DMS53 (cell line): Measurements from ENCODE around the gene PMEPA1.
A peak's percentile ranks its signal among the peaks of the same experiment; 100 is the strongest.

ENCODE experiments used
- DNase-seq: peaks from one replicate; lab custom pipeline; 2025; lab: John Stamatoyannopoulos, UW

PMEPA1 gene, protein sequence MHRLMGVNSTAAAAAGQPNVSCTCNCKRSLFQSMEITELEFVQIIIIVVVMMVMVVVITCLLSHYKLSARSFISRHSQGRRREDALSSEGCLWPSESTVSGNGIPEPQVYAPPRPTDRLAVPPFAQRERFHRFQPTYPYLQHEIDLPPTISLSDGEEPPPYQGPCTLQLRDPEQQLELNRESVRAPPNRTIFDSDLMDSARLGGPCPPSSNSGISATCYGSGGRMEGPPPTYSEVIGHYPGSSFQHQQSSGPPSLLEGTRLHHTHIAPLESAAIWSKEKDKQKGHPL

GRCh38 chr20:57709823-57710799 is at the start of gene PMEPA1:
TSS of gene PMEPA1 (minus strand) at chr20:57710015. CDS start at chr20:57709582, 433 bp downstream.
- DNase-seq: peak; percentile 39

DNA sequence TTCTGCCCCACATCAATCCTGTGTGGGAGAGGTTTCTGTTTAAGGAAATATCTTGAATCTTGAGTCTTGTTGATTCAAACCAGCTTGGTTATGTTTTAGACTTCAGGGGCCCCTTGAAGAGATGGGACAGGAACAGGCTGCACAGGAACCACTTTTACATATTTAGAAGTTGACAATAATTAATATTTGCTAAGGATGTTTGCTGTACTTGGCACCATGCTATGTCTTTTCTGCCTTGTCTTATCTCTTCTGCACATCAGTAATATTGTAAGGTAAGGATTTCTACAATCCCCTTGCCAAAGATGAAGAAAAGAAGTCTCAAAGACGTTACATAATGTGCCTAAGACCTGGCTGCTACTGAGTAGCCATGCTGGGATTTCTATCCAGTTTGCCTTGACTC is 48.0 kb upstream of the PMEPA1 start:
- no peak for DNase-seq

GRCh38 chr20:57756921-57757320 is 47.1 kb upstream of the PMEPA1 start:
- no peak for DNase-seq

- no peak for DNase-seq
Measured at GRCh38 chr20:57756213-57756612, 46.4 kb upstream of the PMEPA1 start.

DNA sequence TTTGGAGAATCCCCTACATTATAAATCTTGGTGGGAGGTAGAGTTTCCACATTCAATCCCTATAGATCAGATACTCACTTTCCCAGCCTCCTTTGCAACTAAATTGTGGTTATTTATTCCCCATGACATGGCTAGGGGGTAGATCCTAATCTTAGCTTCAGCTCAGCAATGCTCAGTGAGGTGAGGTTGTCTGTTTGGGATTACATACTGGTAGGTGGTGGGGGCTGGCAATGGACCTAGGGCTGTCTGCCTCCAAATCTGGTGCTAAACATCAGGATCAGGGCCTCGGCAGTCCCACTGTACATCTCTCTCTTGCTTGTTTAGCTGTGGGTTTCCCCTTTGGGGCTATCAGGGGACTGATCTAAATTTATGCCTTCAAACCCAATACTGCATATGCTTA is 45.8 kb upstream of the PMEPA1 start:
- no peak for DNase-seq

GRCh38 chr20:57754190-57754589 is 44.4 kb upstream of the PMEPA1 start:
- DNase-seq: no peak

GRCh38 chr20:57753332-57754164 is 43.7 kb upstream of the PMEPA1 start:
- DNase-seq: no peak

GRCh38 chr20:57751411-57751810 is 41.6 kb upstream of the PMEPA1 start:
- no peak for DNase-seq

- no peak for DNase-seq
Measured at GRCh38 chr20:57749869-57750268, 40.1 kb upstream of the PMEPA1 start.

- no peak for DNase-seq
Measured at GRCh38 chr20:57749131-57749690, 39.4 kb upstream of the PMEPA1 start.

- peak; percentile 39 for DNase-seq
Measured at GRCh38 chr20:57748601-57749130, 38.9 kb upstream of the PMEPA1 start.

DNA sequence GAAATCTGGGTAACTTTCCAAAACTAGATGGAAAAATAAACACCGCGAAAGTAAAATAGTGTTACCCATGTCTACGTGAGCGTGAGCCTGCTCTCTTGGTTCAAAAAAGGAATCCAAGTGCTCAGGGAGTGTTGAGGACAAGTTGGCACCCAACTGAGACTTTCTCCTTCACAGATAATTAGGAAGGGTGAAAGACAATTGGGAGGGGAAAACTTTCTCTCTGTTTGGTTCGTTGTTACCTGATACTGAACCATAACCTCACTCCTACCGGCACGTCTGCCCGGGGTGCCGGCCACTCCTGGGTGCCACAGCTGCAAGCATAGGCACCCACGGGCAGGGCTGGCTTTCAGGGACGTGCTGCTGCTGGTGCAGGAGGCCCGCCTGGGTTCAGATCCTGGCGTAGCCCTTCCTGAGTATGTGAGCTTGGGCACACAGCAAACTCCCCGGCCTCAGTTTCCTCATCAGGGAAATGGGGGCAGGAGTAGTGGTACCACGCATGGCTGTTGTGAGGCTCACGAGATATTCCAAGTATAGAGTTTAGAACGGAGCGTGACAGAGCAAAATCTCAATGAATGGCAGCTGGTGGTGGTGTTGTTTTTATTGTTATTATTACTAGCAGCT is 38.2 kb upstream of the PMEPA1 start:
- no peak for DNase-seq

GRCh38 chr20:57746832-57747404 is 37.1 kb upstream of the PMEPA1 start:
- DNase-seq: no peak

DNA sequence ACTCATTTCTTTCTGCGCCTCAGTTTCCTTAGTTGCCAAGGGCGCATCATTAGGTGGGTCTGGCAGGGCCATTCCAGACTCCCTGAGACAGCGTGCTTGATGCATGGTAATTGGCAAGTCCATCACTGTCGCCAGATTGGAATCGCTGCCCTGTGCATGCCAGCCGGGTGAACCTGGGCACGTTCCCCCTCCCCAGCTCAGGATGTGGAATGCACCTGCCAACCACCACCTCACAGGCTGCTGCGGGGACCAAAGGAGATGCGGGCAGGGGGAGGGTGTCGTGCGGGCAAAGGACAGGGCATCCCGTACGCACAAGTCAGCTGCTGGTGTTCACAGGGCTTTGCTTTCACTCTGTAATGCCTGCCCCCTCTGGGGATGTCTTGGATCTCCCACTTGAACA is 36.4 kb upstream of the PMEPA1 start:
- DNase-seq: no peak

- DNase-seq: no peak
Measured at GRCh38 chr20:57744206-57744605, 34.4 kb upstream of the PMEPA1 start.

- DNase-seq: no peak
Measured at GRCh38 chr20:57743450-57744095, 33.8 kb upstream of the PMEPA1 start.

GRCh38 chr20:57742507-57743181 is 32.8 kb upstream of the PMEPA1 start:
- no peak for DNase-seq

DNA sequence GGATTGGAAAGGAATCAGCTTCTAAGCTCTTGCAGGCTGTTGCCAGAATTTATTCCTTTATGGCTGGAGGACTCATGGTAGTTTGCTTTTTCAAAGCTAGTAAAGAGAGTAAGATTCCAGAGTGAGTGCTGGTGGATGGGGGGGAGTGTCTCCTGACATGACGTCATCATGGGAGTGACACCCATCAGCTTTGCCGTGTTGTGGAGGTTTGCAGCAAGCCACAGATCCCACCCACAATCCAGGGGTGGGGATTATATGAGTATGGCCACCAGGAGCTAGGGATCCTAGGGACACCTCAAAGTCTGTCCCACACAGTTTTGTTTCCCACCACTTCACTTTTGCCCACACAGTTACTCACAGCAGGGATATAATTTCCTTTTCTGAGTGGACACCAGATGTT is 28.7 kb upstream of the PMEPA1 start:
- no peak for DNase-seq

DNA sequence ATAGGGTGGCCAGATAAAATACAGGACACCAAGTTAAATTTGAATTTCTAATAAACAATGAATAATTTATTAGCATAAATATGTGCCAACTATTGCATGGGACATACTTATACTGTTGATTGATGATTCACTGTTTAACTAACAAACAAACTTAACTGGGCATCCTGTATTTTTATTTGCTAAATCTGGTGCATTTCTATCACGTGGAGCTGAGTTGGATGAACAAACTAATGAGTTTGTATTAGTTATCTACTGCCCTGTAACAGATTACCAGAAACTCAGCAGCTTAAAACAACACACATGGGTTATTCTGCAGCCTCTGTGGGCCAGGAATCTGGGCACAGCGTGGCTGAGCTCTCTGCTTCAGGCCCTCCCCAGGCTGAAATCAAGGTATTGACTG is 28.2 kb upstream of the PMEPA1 start:
- DNase-seq: no peak

- DNase-seq: no peak
Measured at GRCh38 chr20:57737349-57737748, 27.5 kb upstream of the PMEPA1 start.
